NCI-H82 treated with DMSO at 0.1 percent for 48 hours (cell line): ENCODE results near the gene CLECL1.
A peak's percentile ranks its signal among the peaks of the same experiment; 100 is the strongest.
"Not testable (repeated sequence)": the region's sequence is repeated elsewhere in the genome, so short reads cannot be mapped to it uniquely, and the experiment has no call there.

Source experiments
- DNase-seq: peaks from one replicate; lab custom pipeline; 2025; ENCODE audit not compliant: unreplicated experiment; lab: John Stamatoyannopoulos, UW

CLECL1 gene

DNA sequence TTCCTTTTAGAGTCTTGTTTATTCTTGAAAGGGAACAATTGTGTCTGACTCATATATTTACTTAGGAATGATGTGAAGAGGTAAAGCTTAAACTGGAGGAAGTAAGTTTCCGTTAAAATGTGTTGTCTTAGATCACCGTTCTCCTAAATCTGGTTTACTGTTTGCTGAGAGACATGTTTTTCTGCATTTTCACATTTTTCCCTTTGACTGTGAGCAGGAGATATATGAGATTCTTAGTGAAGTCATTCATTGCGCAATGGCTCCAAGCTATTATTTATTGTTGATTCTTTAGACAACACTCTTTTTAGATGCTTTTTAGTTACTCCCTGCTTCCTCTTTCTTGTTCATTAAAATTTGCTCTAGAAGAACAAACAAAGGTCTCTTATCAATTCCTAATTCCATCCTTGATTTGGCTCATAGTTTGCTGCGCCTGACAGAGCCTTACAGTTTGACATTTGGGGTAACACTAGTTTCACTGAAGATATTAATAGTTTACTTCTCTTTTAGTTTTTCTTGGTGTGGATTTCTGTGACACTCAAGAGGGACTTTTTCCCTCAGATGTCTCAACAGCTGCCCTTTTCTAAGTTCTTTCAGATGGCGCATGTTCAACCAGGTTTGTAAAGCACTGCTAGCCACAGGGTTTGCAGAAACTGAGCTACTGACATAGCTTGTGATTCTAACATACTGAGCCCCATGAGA lies 11.4 kb downstream of the CLECL1 start:
- DNase-seq: no peak

DNA sequence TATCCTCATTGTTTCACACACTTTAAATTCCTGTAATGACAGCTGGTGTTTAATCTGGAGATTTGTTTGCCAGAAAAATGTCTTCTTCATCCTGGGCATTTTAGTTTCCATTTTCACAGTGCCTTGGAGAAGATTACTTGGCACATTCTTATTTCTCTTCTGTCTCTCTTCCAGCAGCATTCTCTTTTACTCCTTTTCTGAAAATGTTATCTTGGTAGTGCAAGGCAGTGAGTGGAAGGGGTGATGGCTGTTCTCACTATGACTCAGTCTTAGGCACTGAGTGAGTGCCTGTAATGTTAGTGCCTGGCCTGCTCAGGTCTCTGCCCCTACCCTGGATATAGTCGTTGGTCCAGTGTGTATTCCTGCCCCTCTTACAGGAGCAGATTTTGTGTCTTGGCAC lies 13.1 kb downstream of the CLECL1 start:
- DNase-seq: no peak

DNA sequence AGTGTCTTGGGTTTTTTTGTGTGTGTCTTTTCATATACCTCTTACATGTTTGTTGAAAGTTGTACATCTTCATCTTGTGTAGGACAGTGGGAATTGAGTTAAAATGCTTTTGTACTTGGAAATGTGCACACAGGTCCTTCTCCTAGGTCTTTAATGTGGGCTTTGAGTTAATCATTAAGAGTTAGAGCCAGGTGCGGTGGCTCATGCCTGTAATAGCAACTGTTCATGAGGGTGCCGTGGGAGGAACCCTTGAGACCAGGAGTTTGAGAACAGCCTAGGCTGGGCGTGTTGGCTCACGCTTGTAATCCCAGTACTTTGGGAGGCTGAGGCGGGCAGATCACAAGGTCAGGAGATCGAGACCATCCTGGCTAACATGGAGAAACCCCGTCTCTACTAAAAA lies 13.9 kb downstream of the CLECL1 start:
- no peak for DNase-seq

DNA sequence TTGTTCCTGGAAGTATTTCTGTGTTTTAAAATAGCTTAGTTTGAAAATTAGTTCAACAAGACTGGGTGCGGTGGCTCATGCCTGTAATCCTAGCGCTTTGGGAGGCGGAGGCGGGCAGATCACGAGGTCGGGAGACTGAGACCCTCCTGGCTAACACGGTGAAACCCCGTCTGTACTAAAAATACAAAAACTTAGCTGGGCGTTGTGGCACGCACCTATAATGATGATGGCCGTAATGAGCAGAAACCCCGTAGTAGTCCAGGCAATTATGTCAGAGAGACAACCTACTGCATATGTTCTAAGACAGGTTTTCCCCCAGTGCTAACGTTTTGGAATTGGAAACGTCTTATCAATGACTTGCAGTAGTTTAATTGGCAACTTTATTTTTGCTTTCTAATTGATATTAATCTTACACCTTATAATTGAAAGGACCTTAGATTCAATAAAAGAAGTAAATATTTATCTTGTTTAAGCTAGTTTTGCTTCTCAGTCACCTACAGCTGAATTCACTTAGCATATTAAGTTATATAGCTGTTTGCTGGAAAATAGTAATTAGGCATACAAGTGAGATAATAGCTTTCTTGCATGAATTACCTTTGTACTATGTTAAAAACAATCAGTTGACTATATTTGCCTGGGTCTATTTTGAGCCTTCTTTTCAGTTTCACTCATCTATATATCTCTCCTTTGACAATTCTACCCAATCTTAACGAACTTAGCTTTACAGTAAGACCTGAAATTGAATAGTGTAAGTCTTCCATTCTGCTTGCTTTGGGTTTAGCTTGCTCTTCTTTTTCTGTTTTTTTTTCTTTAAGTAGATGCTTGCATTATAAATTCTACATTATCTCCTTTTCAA lies 15.6 kb downstream of the CLECL1 start:
- no peak for DNase-seq

DNA sequence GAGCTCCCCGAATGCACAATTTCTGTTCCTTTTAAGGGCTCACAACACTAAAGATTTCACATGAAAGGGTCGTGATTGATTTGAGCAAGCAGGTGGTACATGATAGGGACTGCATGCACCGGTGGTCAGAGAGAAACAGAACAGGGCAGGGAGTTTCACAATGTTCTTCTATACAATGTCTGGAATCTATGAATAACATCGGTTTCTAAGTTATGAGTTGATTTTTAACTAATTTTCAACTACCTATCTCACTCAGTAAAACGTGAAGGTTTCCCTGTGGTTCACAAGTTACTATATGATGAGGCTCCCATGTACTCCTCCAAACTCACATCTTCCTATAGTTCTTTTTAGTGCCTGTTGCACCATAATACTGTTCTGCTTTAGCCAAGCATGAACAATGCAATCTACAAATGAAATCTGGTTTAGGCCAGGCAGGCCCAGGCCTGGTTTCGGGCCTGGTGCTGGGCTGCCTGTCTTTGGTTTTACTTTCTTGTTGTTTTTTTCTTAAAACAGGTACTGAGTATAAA lies 19.8 kb downstream of the CLECL1 start:
- not testable (repeated sequence) for DNase-seq

DNA sequence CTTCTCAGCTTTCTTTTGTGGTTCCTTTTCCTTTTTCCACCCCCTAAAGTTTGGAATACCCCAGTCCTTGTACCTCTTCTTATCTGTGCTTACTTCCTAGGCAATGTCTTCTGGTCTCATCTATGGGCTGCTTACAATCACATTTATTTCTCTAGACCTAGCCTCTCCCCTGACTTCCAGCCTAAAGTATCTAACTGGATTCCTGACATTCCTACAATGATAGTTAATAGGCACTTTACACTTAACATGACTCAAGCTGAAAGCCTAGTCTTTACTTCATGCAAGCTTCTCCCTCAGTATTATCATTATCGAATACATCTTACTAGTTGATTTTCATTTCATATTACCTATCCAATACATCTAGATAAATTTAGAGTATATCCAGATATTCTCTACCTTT lies 21.2 kb downstream of the CLECL1 start:
- no peak for DNase-seq

DNA sequence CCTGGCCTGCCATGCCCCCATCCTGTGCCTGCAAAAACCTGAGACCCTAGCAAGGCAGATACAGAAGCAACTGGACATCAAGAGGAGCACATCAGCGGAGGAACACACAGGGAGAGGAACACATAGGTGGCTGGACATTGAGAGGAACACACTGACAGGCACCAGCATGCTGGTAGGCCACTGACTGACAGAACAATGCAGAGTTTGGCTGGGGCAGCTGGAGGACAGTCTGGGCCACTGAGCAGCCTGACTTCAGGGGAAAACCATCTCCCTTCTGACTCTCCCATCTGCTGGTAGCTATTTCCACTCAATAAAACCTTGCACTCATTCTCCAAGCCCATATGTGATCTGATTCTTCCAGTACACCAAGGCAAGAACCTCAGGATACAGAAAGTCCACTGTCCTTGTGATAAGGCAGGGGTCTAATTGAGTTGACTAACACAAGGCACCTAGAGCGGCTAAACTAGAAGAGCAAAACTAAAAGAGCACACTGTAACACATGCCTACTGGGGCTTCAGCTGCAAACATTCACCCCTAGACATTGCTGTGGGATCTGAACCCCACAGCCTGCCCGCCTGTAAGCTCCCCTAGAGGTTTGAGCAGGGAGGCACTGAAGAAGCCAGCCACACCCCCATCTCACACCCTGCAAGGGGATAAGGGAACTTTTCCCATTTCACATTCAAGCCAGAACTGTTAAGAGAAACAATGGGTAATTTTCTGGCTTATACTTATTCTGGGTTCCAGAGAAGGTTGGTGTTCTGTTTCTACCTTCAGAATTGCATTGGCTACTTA lies 22.1 kb downstream of the CLECL1 start:
- no peak for DNase-seq

DNA sequence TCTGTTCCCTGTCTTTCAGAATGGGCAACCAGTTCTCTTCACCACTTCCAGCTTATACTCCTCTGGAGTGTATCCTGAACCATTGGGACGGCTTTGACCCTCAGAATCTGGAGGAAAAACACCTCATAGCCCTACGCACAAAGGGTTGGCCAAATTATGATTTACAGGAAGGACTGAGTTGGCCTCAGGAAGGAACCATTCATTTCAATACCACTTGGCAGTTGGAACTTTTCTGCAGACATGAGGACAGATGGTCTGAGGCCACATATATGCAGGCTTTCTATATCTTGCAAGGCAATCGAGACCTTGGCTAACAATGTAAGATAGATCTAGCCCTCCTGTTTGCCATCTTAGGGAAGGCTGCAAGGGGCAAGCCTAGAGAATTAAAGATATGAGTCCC lies 24.0 kb downstream of the CLECL1 start:
- DNase-seq: no peak

DNA sequence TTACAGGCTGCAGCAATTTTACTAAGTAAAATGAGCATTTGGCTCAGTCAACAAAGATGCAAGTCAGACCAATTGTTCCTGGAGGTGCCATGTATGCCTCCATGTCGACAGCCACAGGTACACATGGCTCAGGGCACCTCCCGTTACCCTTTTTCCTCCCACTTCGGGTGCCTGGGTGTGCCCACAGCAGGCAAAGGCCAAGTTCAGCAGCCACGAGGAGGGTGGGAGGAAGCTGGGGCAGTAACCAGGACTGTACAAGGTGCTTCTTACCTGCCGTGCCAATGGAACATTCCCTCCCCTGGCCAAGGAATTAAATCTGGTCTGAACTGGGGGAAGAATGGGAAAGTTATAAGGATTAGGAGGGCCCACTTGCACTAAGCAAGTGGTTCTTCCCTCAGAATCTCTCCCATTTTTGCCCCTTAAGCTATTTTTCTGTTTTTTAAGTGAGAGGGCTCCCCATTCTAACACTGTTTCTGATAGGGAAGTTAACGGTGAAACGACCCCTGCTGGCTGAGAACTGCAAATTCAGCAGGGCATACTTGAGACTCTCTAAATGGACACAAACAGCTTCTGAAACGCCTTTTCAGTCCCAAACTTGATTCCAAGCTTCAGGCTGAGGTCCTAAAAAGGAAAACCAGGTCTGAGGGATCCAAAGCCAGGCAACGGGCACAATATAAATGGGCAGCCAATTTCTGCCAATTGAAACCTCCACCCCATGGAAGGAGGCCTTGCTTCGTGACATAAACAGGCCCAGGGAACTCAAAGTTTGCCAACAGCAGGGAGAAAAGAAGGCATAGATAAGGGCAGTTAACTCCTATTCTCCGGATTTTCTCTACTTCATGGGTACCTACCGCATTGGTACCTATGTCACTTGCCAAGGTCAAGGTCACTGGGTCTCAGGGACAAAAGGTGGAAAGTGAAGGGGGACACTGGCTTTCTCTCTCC lies 24.8 kb downstream of the CLECL1 start:
- DNase-seq: peak; percentile 24

DNA sequence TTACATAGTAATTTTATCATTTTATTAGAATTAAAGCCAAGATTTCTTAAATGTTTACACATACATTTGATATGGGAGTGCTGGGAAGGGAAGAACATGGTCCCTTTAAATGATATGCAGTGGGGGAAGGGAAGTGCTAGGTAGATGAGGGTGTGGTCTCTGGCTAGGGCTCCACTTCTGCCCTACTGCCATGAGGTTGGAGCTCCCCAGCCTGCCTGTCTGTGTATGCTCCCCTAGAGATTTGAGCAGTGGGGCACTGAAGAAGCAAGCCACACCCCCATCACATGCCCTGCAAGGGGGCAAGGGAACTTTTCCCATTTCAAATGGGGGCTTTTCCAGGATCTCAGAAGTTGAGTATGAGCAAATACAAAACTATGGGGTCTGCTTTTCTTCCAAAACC lies 25.5 kb downstream of the CLECL1 start:
- DNase-seq: no peak

DNA sequence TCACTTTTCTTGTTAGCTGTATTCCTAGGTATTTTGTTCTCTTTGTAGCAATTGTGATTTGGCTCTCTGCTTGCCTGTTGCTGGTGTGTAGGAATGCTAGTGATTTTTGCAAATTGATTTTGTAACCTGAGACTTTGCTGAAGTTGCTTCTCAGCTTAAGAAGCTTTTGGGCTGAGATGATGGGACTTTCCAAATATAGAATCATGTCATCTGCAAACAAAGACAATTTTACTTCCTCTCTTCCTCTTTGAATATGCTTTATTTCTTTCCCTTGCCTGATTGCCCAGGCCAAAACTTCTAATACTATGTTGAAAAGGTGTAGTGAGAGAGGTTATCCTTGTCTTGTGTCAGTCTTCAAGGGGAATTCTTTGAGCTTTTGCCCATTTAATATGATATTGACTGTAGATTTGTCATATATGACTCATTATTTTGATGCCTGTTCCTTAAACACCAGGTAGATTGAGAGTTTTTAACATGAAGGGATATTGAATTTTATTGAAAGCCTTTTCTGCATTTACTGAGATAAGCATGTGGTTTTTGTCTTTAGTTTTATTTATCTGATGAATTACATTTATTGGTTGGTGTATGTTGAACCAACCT lies 26.7 kb downstream of the CLECL1 start:
- no peak for DNase-seq

DNA sequence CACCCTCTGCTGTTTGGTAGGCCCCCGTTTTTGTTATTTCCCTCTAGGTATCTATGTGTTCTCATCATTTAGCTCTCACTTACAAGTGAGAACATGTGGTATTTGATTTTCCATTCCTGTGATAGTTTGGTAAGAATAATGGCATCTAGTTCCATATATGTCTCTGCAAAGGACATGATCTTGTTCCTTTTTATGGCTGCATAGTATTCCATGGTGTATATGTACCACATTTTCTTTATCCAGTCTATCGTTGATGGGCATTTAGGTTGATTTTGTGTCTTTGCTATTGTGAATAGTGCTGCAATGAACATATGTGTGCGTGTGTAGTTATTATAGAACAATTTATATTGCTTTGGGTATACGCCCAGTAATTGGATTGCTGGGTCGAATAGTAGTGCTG lies 28.3 kb downstream of the CLECL1 start:
- not testable (repeated sequence) for DNase-seq

DNA sequence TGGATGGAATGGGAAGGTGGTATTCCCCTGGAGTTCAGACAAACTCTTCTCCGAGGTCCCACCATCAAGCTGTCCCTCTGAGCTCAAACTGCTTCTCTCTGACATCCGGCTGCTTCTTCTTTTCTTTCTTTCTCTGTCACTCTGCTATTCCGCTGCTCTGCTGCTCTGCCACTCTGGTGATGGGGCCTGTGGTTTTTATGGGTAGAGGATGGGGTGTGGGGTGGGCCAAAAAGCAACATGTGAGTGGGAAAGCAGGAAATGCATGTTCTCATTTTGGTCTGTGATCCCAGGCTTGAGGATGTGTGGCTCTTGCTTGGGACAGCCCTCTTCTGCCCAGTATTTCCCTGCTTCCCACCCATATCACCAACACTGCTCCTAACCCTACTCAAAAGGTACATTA lies 30.6 kb downstream of the CLECL1 start:
- no peak for DNase-seq

DNA sequence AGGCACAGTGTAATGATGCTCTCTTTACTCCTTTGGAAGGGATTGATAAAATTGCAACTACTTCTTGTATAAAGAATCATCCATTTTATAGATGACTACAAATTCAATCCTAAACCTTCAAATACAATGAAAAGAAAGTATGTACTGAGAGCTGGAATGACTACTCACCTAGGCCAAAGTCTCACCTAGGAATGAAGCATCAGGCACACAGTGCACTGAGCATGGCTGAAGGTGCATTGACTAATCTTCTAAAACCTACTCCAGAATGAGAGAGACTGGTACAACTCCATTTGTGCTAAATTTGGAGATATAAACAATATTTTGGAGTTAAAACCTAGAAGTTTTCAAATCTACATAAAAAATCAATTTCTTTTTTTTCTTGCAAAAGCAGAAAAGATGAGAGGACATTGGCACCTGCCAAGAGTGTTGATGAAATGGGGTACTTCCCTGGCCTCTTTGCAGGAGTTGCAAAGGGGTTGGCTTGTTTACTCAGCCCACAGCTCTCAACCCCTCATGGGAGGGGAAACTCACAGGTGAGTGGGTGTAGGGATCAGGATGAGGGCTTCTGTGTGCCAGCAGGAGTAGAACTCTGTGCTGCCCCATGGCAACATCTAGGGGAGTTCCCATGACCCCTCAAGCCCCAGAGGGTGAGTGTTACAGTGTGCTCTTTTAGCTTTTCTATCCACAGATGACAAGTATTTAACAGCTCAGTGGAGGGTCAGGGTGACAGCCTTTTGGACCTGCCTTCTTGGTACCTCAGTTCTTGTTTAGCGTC lies 31.3 kb downstream of the CLECL1 start:
- no peak for DNase-seq

DNA sequence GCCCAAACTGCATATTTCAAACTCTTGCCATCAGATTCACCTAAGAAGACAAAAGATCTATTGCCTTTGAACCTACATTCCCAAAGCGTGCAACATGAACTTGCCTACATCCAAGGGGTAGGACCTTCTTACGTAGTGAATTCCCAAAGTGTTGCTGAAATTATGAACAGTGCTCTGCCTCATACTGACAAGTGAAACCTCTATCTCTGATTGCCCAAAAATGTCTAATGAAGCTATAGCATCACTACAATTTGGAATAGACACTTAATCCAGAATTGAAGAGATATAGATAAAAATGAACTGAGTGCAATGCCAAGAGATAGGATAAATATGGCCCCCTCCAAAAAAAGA lies 32.3 kb downstream of the CLECL1 start:
- no peak for DNase-seq

DNA sequence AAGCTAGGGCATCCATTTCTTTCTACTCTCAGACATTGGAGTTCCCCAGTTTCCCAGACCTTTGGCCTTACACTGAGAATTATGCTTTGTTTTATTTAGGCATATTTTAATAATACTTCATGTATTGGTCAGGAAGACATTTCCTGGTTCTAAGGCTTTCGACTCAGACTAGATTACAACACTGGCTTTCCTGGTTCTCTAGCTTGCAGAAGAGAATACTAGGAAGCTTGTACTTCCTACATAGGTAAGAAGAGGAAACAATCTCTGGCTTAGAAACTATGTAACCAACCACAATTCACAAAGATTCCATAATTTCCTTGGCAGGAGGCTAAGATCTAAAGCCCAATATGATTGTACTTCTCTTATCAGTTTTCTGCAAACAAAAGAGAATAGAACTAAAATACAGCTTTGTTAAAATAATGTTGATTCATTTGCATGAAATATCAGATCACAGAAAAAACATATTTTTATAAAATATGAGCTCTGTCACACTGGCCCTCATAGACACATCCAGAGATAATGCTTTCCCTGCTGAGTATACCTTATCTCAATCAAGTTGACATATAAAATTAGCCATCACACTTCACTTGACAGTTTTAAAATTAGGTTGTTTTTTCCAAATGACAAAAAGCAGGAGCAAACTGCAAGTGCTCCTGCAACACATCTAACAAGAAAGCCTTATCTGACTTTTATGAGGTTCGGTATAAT lies 32.8 kb downstream of the CLECL1 start:
- no peak for DNase-seq

DNA sequence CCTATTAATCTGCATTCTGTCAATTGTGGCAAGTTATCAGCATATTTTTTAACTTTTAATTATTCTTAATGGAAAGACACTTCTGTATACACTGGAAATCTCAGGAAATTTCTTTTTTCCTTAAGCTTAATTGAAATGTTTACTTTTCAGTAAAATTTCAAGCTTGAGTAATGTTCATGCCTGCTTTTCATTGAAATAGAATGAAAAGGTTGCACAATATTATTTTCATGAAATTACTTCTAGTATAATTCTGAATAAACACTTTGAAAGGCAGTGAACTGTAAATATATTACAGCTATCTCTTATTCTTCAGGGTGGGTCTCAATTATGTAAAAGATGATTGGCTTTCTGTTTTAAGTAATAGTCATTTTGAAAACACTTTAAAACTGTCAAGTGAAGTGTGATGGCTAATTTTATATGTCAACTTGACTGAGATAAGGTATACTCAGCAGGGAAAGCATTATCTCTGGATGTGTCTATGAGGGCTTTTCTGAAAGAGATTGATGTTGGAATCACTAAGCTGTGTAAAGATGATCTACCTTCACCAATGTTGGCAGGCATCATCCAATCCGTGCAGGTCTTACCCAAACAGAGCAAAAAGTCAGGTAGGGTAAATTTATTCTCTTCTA lies 33.5 kb downstream of the CLECL1 start:
- DNase-seq: no peak

DNA sequence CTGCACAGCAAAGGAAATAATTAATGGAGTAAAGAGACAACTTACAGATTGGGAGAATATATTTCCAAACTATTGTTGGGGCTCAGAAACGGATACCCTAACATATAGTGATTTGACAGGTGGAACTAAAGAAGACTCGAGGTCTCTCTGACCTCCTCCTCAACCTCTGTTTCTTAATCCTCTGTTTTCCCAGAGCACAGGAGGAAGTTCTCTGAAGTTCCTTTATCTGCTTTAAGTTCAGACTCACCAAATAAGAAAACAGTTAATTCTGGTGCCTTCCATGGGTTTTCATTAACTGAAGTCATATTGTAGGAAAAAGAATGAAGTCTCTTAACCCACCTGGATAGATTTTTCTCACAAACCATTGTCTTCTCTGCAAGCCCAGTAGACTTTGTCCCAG lies 34.2 kb downstream of the CLECL1 start:
- DNase-seq: no peak
